Glutamatergic neuron (in vitro differentiated cells): ENCODE data around the gene HMG20A. TPM values are rescaled to one million over a fixed set of nuclear protein-coding genes. Genes with fewer than 3 reads are reported as not detected.

Source experiments
- DNase-seq: peaks from one replicate; pipeline ENCODE4 v3.0.0; 2022
- H3K27ac Mint-ChIP-seq: one replicate; pipeline ENCODE4 v1.8.0; 2020; ENCODE audit warnings: mild to moderate bottlenecking, mixed read lengths, inconsistent platforms; ENCODE audit not compliant: unreplicated experiment
- H3K27me3 Mint-ChIP-seq: one replicate; pipeline ENCODE4 v1.8.0; 2020; ENCODE audit warnings: mild to moderate bottlenecking, moderate library complexity, mixed read lengths, inconsistent platforms; ENCODE audit not compliant: unreplicated experiment
- H3K36me3 Mint-ChIP-seq: one replicate; pipeline ENCODE4 v1.8.0; 2020; ENCODE audit warnings: mild to moderate bottlenecking, mixed read lengths, inconsistent platforms; ENCODE audit not compliant: unreplicated experiment
- H3K4me1 Mint-ChIP-seq: one replicate; pipeline ENCODE4 v1.8.0; 2020; ENCODE audit warnings: mild to moderate bottlenecking, low read depth, mixed read lengths, inconsistent platforms; ENCODE audit not compliant: unreplicated experiment
- H3K4me3 Mint-ChIP-seq: one replicate; pipeline ENCODE4 v1.8.0; 2020; ENCODE audit warnings: mild to moderate bottlenecking, mixed read lengths, inconsistent platforms; ENCODE audit not compliant: unreplicated experiment
- H3K9me3 Mint-ChIP-seq: one replicate; pipeline ENCODE4 v1.8.0; 2020; ENCODE audit warnings: mild to moderate bottlenecking, moderate library complexity, mixed read lengths, inconsistent platforms; ENCODE audit not compliant: unreplicated experiment
- total RNA-seq: library from RNA; stranded (reverse); fragmentation: NEBNext Ultra II Directional; extraction: Animal tissue kit (Norgen Biotek cat#: 25700); gene quantifications from one replicate; pipeline ENCODE4 v1.2.1, GENCODE V29; 2021; ENCODE audit not compliant: unreplicated experiment
- TF ChIP-seq, protein P1 (sequence below): fragments of 200-600 bp; sonication (generic); IDR thresholded peaks from one replicate; pipeline ENCODE4 v1.5.0; 2021; ENCODE audit not compliant: partially characterized antibody, unreplicated experiment

Gene HMG20A
- total RNA-seq, 1 donor from 2014 or later: 62.1 TPM

DNA sequence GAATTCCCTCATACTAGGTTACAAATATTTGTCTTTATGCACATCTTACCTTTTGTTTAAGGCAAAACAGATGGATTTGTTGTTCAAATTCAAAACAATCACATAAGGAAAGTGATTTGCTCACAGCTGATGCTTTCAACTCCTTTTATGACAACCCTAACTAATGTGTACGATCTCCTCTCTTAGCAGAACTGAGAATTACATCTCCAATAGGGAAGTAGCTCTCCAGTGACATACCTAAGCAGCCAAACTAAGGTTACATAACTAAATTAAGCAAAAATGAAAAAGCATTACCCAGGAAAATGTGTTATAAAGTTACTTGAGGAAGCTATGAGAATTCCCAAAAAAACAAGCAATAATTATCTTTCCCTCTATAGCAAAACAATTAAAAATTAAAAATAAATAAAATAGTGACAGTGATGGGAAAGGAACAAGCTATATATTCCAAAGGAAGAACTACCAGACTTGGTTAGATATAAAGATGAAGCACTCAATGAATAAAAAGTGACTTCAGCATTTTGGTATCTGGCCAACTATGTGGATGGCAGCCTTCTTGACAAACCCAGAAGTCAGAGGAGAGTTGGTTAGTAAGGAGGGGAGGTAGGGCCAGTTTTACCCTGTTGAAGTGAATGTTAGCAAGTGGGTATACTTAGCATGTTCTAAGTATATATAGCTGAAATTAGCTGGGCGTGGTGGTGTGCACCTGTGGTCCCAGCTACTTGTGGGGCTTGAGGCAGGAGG is 33.2 kb upstream of the HMG20A start:
- no peak overlapping the region for H3K27ac Mint-ChIP-seq
- peaks cover 2% of the 10 kb centered on the region for H3K36me3 Mint-ChIP-seq
- DNase-seq: no peak
- no peak overlapping the region for H3K4me3 Mint-ChIP-seq
- peaks cover 8% of the 10 kb centered on the region for H3K4me1 Mint-ChIP-seq
- no peaks in the 10 kb centered on the region for H3K27me3 Mint-ChIP-seq
- H3K9me3 Mint-ChIP-seq: peaks cover 1% of the 10 kb centered on the region
- TF ChIP-seq, protein P1, sequence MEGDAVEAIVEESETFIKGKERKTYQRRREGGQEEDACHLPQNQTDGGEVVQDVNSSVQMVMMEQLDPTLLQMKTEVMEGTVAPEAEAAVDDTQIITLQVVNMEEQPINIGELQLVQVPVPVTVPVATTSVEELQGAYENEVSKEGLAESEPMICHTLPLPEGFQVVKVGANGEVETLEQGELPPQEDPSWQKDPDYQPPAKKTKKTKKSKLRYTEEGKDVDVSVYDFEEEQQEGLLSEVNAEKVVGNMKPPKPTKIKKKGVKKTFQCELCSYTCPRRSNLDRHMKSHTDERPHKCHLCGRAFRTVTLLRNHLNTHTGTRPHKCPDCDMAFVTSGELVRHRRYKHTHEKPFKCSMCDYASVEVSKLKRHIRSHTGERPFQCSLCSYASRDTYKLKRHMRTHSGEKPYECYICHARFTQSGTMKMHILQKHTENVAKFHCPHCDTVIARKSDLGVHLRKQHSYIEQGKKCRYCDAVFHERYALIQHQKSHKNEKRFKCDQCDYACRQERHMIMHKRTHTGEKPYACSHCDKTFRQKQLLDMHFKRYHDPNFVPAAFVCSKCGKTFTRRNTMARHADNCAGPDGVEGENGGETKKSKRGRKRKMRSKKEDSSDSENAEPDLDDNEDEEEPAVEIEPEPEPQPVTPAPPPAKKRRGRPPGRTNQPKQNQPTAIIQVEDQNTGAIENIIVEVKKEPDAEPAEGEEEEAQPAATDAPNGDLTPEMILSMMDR: no peak

DNA sequence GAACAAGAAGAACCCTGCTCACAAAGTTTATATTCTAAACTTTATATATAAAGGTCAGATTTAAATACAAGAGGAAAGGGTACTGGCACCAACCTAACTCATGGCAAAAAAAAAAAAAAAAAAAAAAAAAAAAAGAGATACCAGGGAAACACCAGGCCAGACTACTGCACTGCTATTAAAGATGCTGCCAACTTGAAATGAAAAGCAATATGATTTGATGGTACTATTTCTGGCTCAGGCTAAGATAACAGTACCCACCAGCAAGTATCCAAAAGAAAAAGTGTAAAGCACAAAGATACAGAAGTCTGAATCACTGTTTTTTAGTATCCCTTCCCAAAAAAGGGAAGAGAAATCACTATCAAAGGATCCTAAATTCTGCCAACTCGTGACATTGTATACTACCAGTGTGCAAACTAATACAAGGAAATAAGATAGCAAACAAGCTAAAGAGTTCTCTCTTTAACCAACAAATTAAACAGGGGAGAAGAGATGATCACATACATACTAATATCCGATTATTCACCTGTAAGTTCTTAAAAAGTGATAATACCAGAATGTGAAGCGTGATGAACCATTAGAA is 29.2 kb upstream of the HMG20A start:
- H3K27ac Mint-ChIP-seq: no peak overlapping the region
- peaks cover 7% of the 10 kb centered on the region for H3K9me3 Mint-ChIP-seq
- H3K4me3 Mint-ChIP-seq: no peak overlapping the region
- TF ChIP-seq, protein P1: no peak
- no peak for DNase-seq
- H3K27me3 Mint-ChIP-seq: no peaks in the 10 kb centered on the region
- peaks cover 16% of the 10 kb centered on the region for H3K36me3 Mint-ChIP-seq
- H3K4me1 Mint-ChIP-seq: peaks cover 7% of the 10 kb centered on the region

DNA sequence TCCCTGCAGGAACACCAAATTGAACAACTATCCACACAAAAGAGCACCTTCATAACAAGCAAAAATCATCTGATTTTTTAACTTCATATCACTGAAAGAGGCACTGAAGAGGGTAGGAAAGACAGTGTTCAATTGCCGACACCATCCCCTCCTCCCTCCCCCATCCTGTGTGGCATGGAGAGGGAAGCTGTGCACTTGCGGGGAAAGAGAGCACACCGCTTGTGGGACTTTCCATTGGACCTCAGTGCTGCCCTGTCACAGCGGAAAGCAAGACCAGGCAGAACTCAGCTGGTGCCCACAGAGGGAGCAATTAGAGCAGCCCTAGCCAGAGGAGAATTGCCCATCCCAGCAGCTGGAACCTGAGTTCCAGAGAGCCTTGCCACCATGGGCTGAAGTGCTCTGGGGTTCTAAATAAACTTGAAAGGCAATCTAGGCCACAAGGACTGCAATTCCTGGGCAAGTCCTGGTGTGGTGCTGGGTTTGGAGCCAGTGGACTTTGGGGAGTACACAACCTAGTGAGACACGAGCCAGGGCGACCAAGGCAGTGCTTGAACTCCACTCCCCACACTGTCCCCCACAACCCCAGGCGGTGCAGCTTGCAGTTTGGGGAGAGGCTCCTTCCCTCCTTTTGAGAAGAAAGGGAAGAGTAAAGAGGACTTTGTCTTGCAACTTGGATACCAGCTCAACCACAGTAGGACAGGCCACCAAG is 27.8 kb upstream of the HMG20A start:
- Mint-ChIP-seq H3K27ac (no peak overlapping the region), H3K9me3 (peaks cover 7% of the 10 kb centered on the region), H3K4me1 (no peaks in the 10 kb centered on the region), H3K4me3 (no peak overlapping the region), H3K36me3 (peaks cover 22% of the 10 kb centered on the region), H3K27me3 (no peaks in the 10 kb centered on the region)
- TF ChIP-seq, protein P1: no peak
- no peak for DNase-seq

DNA sequence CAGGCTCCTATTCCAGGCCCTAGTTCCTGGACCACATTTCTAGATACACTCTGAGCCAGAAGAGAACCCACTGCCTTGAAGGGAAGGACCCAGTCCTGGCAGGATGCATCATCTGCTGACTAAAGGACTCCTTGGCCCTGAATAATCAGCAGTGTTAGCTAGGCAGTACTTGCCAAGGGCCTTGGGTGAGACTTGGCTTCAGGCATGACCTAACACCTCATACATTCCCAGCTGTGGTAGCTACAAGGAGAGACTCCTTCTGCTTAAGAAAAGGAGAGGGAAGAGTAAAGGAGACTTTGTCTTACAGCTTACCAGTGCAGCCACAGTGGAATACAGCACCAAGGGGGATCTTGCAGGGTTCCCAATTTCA is 27.2 kb upstream of the HMG20A start:
- Mint-ChIP-seq H3K4me3 (no peak overlapping the region), H3K4me1 (no peaks in the 10 kb centered on the region), H3K36me3 (peaks cover 25% of the 10 kb centered on the region), H3K27ac (no peak overlapping the region), H3K9me3 (peaks cover 12% of the 10 kb centered on the region), H3K27me3 (no peaks in the 10 kb centered on the region)
- TF ChIP-seq, protein P1: no peak
- no peak for DNase-seq
